Measurements from ENCODE around the gene PRDM5. TPM values are rescaled to one million over a fixed set of nuclear protein-coding genes. Genes with fewer than 3 reads are reported as not detected.

PRDM5 gene
- total RNA-seq, 1 experiment from 2014 or later, result 5.1 TPM

GRCh38 chr4:120819805-120820437 is 102.6 kb downstream of the PRDM5 start:
- Histone ChIP-seq H3K9ac (ENCODE audit: low read length) (no peak overlapping the region), H3K27ac (ENCODE audit: low read depth, low read length) (no peak overlapping the region), H2AFZ (ENCODE audit: low read depth, low read length, poor library complexity, severe bottlenecking) (no peak overlapping the region), H3K4me3 (replicated peaks in 1 of 2; ENCODE audit: low read depth in 1 of 2, low read length in 2 of 2) (no peak overlapping the region), H3K36me3 (ENCODE audit: control insufficient read depth in 1 of 2, insufficient read depth in 2 of 2, low read length in 2 of 2) (no peaks in the 10 kb centered on the region), H3K9me2 (ENCODE audit: insufficient read depth) (no peaks in the 10 kb centered on the region), H4K20me1 (ENCODE audit: insufficient read depth) (no peaks in the 10 kb centered on the region), H3K9me3 (ENCODE audit: control insufficient read depth in 1 of 2, insufficient read depth in 1 of 2, low read depth in 1 of 2, low read length in 2 of 2) (no peaks in the 10 kb centered on the region), H3K4me1 (ENCODE audit: control insufficient read depth in 1 of 2, insufficient read depth in 2 of 2, low read length in 2 of 2) (no peaks in the 10 kb centered on the region), H3K27me3 (ENCODE audit: insufficient read depth, low read length) (no peaks in the 10 kb centered on the region), H3K4me2 (ENCODE audit: low read length) (no peak overlapping the region), H3K79me2 (ENCODE audit: insufficient read depth, low read length) (no peaks in the 10 kb centered on the region)
- DNase-seq (ENCODE audit: low read depth, low spot score) (no peak), ATAC-seq (no peak)
- intact Hi-C loops (cut with micrococcal nuclease), result no loop called here
- ChIA-PET RAD21 (ENCODE audit: low non-redundant PET in 1 of 2, low total read pairs in 2 of 2, uncharacterized antibody in 2 of 2, unreplicated experiment in 2 of 2) (no interaction called here), CTCF (no interaction called here), POLR2A (no interaction called here)
- BruUV-seq (replicated peaks), result no TSS peak
- TF ChIP-seq CEBPB (IDR thresholded peaks at IDR 0.05; ENCODE audit: low read depth) (no peak), EZH2phosphoT487 (IDR thresholded peaks at IDR 0.05; ENCODE audit: borderline replicate concordance) (no peak)

DNA sequence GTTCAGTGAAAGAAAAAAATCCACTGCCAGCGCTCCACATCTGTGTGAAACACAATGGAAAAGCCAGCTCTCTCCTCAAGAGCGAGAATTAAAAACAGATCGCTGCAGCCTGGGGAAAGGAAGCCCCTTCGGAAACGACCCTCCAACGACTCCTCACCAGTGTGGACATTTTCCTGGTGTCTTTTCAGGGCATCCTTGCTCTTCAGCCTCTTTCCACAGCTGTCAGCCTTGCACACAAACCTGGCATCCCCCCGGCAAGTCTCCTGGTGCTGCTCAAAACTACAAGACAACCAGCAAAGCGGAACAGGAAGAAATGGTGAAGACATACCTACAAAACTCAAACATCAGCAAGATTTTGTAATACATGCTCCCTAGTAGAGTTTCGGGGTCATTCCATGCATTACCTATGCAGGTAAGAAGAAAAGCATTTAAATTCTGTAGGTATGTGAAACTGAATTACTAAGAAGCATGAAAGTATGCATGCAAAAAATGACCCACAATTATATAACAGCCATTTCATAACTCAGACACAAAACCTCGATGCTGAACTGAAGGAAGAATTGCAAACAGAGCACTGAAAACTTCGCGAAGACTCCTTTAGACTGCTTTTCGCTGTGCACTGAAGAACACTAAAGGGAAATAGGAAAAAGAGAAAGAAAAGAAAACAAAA is 106.1 kb downstream of the PRDM5 start:
- no peaks in the 10 kb centered on the region for H3K4me1 ChIP-seq (ENCODE audit: control insufficient read depth in 1 of 2, insufficient read depth in 2 of 2, low read length in 2 of 2)
- no peaks in the 10 kb centered on the region for H3K27me3 ChIP-seq (ENCODE audit: insufficient read depth, low read length)
- no peaks in the 10 kb centered on the region for H3K9me2 ChIP-seq (ENCODE audit: insufficient read depth)
- no TSS peak for BruUV-seq (replicated peaks)
- RAD21 ChIA-PET (ENCODE audit: low non-redundant PET in 1 of 2, low total read pairs in 2 of 2, uncharacterized antibody in 2 of 2, unreplicated experiment in 2 of 2), result no interaction called here
- no peak for DNase-seq (ENCODE audit: low read depth, low spot score)
- no peak overlapping the region for H3K9ac ChIP-seq (ENCODE audit: low read length)
- H3K79me2 ChIP-seq (ENCODE audit: insufficient read depth, low read length), result no peaks in the 10 kb centered on the region
- POLR2A ChIA-PET, result no interaction called here
- H4K20me1 ChIP-seq (ENCODE audit: insufficient read depth), result no peaks in the 10 kb centered on the region
- H3K27ac ChIP-seq (ENCODE audit: low read depth, low read length), result no peak overlapping the region
- no peaks in the 10 kb centered on the region for H3K36me3 ChIP-seq (ENCODE audit: control insufficient read depth in 1 of 2, insufficient read depth in 2 of 2, low read length in 2 of 2)
- ATAC-seq, result no peak
- H3K4me2 ChIP-seq (ENCODE audit: low read length), result no peak overlapping the region
- CTCF ChIA-PET, result no interaction called here
- H3K4me3 ChIP-seq (replicated peaks in 1 of 2; ENCODE audit: low read depth in 1 of 2, low read length in 2 of 2), result no peak overlapping the region
- TF ChIP-seq ELF1 (IDR thresholded peaks at IDR 0.05; ENCODE audit: borderline replicate concordance, low read depth) (no peak), TCF7L2 (IDR thresholded peaks at IDR 0.05; ENCODE audit: borderline replicate concordance, extremely low read depth, insufficient read depth, insufficient read length) (no peak), SRF (IDR thresholded peaks at IDR 0.05; ENCODE audit: low read depth) (no peak), RAD21 (IDR thresholded peaks at IDR 0.05; ENCODE audit: low read depth) (no peak)
- intact Hi-C loops (cut with micrococcal nuclease), result no loop called here
- H2AFZ ChIP-seq (ENCODE audit: low read depth, low read length, poor library complexity, severe bottlenecking), result no peak overlapping the region
- H3K9me3 ChIP-seq (ENCODE audit: control insufficient read depth in 1 of 2, insufficient read depth in 1 of 2, low read depth in 1 of 2, low read length in 2 of 2), result no peaks in the 10 kb centered on the region
